Transverse colon (tissue), 4 donors: ENCODE data around the gene ADM2. TPM values are rescaled to one million over a fixed set of nuclear protein-coding genes. Genes with fewer than 3 reads are reported as not detected.

Experiments
- DNase-seq: peaks from one replicate; pipeline ENCODE4 v3.0.0-alpha.2; 2019
- H3K27ac ChIP-seq, 4 donors: fragments of 200-600 bp; sonication (generic); 2 replicates each; pipeline ENCODE4 v1.5.1; 2016 to 2018; ENCODE audit warnings: inconsistent platforms in 4 of 4
- H3K27me3 ChIP-seq: fragments of 200-600 bp; sonication (generic); 2 replicates; pipeline ENCODE4 v1.5.1; 2017; ENCODE audit warnings: inconsistent platforms
- H3K36me3 ChIP-seq, 4 donors: fragments of 200-600 bp; sonication (generic); 2 replicates each; pipeline ENCODE4 v1.5.1; 2017 to 2019; ENCODE audit warnings: inconsistent platforms in 4 of 4
- H3K4me1 ChIP-seq, 4 donors: fragments of 200-600 bp; sonication (generic); 2 replicates each; pipeline ENCODE4 v1.5.1; 2017 to 2020; ENCODE audit warnings: inconsistent platforms in 4 of 4
- H3K4me3 ChIP-seq, 4 donors: fragments of 200-600 bp; sonication (generic); 1 replicate in 1 of 4; 2 replicates in 3 of 4; pipeline versions ENCODE4 v1.5.1 to v1.6.1; 2017 to 2019; ENCODE audit warnings: inconsistent platforms in 4 of 4
- H3K9me3 ChIP-seq, 2 donors: fragments of 200-600 bp; sonication (generic); 2 replicates each; pipeline ENCODE4 v1.5.1; 2017 to 2019; ENCODE audit warnings: inconsistent platforms in 2 of 2
- CTCF ChIP-seq, 5 experiments: fragments of 200-600 bp in 3 of 5; fragments of 450-650 bp in 2 of 5; sonication (generic) in 3 of 5; IDR thresholded peaks; 1 replicate in 2 of 5; 2 replicates in 3 of 5; pipeline ENCODE4 v1.5.1; 2016 to 2017; ENCODE audit warnings: antibody characterized with exemption in 5 of 5, inconsistent platforms in 3 of 5, mild to moderate bottlenecking in 2 of 5, moderate library complexity in 1 of 5
- EP300 ChIP-seq: sonication (generic); formaldehyde crosslinking; IDR thresholded peaks from one replicate; pipeline ENCODE4 v1.6.1; 2017; ENCODE audit warnings: antibody characterized with exemption, low read depth
- POLR2A ChIP-seq: fragments of 450-650 bp; IDR thresholded peaks from one replicate; pipeline ENCODE4 v1.6.1; 2016; ENCODE audit warnings: antibody characterized with exemption, mild to moderate bottlenecking, moderate library complexity
- POLR2AphosphoS5 ChIP-seq, 3 donors: sonication (generic); formaldehyde crosslinking; IDR thresholded peaks; one replicate each; pipeline ENCODE4 v1.6.1; 2016; ENCODE audit warnings: antibody characterized with exemption in 3 of 3
- WGBS, 2 donors: methylation state at CpG; one replicate each; pipeline ENCODE4 v1.1.5; 2018; ENCODE audit warnings: low coverage in 1 of 2; 5-methylcytosine and 5-hydroxymethylcytosine counted together
- in situ Hi-C, 4 donors: fragments of 200-750 bp; cut with MboI; loops; one replicate each; pipeline versions ENCODE4 v1.15.0 to v1.15.1; 2017; ENCODE audit warnings: low sequenced_read_pairs in 3 of 4, low pct_ligation_motif_present in 1 of 4, low pct_unique_long_range_greater_than_20kb in 1 of 4
- intact Hi-C: fragments of 100-400 bp; cut with DNase I; formaldehyde crosslinking; loops from one replicate; pipeline ENCODE4 v1.15.1; 2023; ENCODE audit warnings: low total_unique reads
- total RNA-seq, 4 donors: library from RNA; depleted of rRNA; stranded (reverse); fragments of >200 nt; gene quantifications; one replicate each; pipeline ENCODE4 v1.1.0, GENCODE V29; 2016

Gene ADM2
- total RNA-seq, 4 donors from 2014 or later: 0.75 to 5.4 (median 1.2) TPM

GRCh38 chr22:50483977-50484853 lies 2.9 kb downstream of the ADM2 start:
- peak; percentile 74 for DNase-seq
- 65% methylated on average over 26 of the region's 31 CpGs; no CpG with 5 or more reads in 1 of the 2 donors for WGBS, 2 donors

GRCh38 chr22:50485221-50486131 lies 4.1 kb downstream of the ADM2 start:
- in situ Hi-C loops (no loop called here), intact Hi-C loops (no loop called here)
- TF ChIP-seq POLR2AphosphoS5 (IDR thresholded peaks at IDR 0.05) (no peak), POLR2A (no peak), CTCF (IDR thresholded peaks at IDR 0.05) (no peak), EP300 (no peak)
- H3K27ac ChIP-seq: peak overlapping the region in 1 of 4 donors; percentile 63
- 63 to 68% methylated on average over 6 to 29 of the region's 29 CpGs for WGBS, 2 donors
- H3K4me3 ChIP-seq: no peak overlapping the region
- no peaks in the 10 kb centered on the region for H3K9me3 ChIP-seq
- no peak for DNase-seq
- peaks cover 27% of the 10 kb centered on the region for H3K27me3 ChIP-seq
- no peaks in the 10 kb centered on the region for H3K36me3 ChIP-seq
- peaks cover 5 to 28% (median 23%) of the 10 kb centered on the region in 4 donors for H3K4me1 ChIP-seq

More at GRCh38 chr22:50483977-50484853, 2.9 kb downstream of the ADM2 start:
- no peaks in the 10 kb centered on the region for H3K9me3 ChIP-seq
- in situ Hi-C loops (no loop called here), intact Hi-C loops (no loop called here)
- peaks cover 40% of the 10 kb centered on the region for H3K27me3 ChIP-seq
- TF ChIP-seq POLR2A (no peak), POLR2AphosphoS5 (IDR thresholded peaks at IDR 0.05) (peak in 1 of 3 donors; percentile 18), EP300 (no peak), CTCF (IDR thresholded peaks at IDR 0.05) (peak in 1 of 5 experiments; percentile 10)
- H3K4me3 ChIP-seq: no peak overlapping the region
- peak overlapping the region in 2 of 4 donors; percentile 41 to 63 for H3K27ac ChIP-seq
- H3K4me1 ChIP-seq: peaks cover 5 to 28% (median 23%) of the 10 kb centered on the region in 4 donors
- H3K36me3 ChIP-seq: no peaks in the 10 kb centered on the region

GRCh38 chr22:50486561-50487289 lies 5.4 kb downstream of the ADM2 start, which contains the start of gene MIOX:
MIOX (plus strand) TSS chr22:50486859; CDS start chr22:50486898, 39 bp downstream.
- Histone ChIP-seq H3K27me3 (peaks cover 15% of the 10 kb centered on the region), H3K4me1 (peaks cover 5 to 20% (median 16%) of the 10 kb centered on the region in 4 donors), H3K4me3 (no peak within 1 kb of the TSS), H3K27ac (no peak within 1 kb of the TSS), H3K9me3 (no peaks in the 10 kb centered on the region), H3K36me3 (no peaks in the 10 kb centered on the region)
- DNase-seq: no peak
- 80% methylated on average over 21 of the region's 23 CpGs; no CpG with 5 or more reads in 1 of the 2 donors for WGBS, 2 donors
- TF ChIP-seq CTCF (IDR thresholded peaks at IDR 0.05) (no peak), EP300 (no peak), POLR2A (no peak), POLR2AphosphoS5 (IDR thresholded peaks at IDR 0.05) (no peak)
- intact Hi-C loops: no loop called here
- in situ Hi-C loops: no loop called here
